Measurements from ENCODE around the gene GON4L. TPM values are rescaled to one million over a fixed set of nuclear protein-coding genes. Genes with fewer than 3 reads are reported as not detected.
A peak's percentile ranks its signal among the peaks of the same experiment; 100 is the strongest.

Gene GON4L
- total RNA-seq, 1 donor from 2014 or later = 22.7 TPM

DNA sequence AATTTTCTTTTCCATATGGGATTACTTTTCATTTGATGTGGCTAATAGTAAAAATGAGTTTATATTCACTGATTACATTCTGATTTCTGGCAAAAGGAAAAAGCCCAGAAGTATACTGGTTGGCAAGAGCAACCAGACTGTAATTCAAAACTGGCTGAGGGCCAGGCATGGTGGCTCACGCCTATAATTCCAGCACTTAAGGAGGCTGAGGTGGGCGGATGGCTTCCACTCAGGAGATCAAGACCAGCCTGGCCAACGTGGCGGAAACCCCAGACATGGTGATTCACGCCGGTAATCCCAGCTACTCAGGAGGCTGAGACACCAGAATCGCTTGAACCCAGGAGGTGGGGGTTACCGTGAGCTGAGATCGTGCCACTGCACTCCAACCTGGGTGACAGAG, 16.8 kb upstream of the GON4L start:
- TF ChIP-seq, protein P1, sequence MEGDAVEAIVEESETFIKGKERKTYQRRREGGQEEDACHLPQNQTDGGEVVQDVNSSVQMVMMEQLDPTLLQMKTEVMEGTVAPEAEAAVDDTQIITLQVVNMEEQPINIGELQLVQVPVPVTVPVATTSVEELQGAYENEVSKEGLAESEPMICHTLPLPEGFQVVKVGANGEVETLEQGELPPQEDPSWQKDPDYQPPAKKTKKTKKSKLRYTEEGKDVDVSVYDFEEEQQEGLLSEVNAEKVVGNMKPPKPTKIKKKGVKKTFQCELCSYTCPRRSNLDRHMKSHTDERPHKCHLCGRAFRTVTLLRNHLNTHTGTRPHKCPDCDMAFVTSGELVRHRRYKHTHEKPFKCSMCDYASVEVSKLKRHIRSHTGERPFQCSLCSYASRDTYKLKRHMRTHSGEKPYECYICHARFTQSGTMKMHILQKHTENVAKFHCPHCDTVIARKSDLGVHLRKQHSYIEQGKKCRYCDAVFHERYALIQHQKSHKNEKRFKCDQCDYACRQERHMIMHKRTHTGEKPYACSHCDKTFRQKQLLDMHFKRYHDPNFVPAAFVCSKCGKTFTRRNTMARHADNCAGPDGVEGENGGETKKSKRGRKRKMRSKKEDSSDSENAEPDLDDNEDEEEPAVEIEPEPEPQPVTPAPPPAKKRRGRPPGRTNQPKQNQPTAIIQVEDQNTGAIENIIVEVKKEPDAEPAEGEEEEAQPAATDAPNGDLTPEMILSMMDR (conservative IDR thresholded peaks at IDR 0.05; ENCODE audit: low read depth, low read length) = no peak
- no peak overlapping the region for H3K4me3 ChIP-seq (ENCODE audit: low read depth, low read length)
- DNase-seq (ENCODE audit: low read depth) = no peak

GRCh38 chr1:155872527-155872926, 15.5 kb upstream of the GON4L start:
- DNase-seq (ENCODE audit: low read depth) = no peak
- TF ChIP-seq, protein P1 (conservative IDR thresholded peaks at IDR 0.05; ENCODE audit: low read depth, low read length) = no peak
- no peak overlapping the region for H3K4me3 ChIP-seq (ENCODE audit: low read depth, low read length)

GRCh38 chr1:155871390-155871789, 14.4 kb upstream of the GON4L start:
- DNase-seq (ENCODE audit: low read depth) = no peak
- TF ChIP-seq, protein P1 (conservative IDR thresholded peaks at IDR 0.05; ENCODE audit: low read depth, low read length) = no peak
- no peak overlapping the region for H3K4me3 ChIP-seq (ENCODE audit: low read depth, low read length)

DNA sequence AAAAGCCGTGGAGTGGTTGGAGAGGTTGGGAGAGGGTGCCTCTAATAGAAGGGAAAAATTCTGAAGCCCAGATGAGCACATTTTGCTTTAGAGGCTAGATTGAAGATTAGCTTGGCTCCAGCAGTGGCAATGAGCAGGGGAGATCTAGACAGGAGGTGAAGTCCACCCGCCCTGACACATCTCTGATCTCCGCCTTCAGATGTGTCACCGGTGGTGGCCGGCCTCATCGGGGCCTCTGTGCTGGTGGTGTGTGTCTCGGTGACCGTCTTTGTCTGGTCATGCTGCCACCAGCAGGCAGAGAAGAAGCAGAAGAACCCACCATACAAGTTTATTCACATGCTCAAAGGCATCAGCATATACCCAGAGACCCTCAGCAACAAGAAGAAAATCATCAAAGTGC, 10.8 kb upstream of the GON4L start:
- H3K4me3 ChIP-seq (ENCODE audit: low read depth, low read length) = no peak overlapping the region
- no peak for DNase-seq (ENCODE audit: low read depth)
- TF ChIP-seq, protein P1 (conservative IDR thresholded peaks at IDR 0.05; ENCODE audit: low read depth, low read length) = no peak

DNA sequence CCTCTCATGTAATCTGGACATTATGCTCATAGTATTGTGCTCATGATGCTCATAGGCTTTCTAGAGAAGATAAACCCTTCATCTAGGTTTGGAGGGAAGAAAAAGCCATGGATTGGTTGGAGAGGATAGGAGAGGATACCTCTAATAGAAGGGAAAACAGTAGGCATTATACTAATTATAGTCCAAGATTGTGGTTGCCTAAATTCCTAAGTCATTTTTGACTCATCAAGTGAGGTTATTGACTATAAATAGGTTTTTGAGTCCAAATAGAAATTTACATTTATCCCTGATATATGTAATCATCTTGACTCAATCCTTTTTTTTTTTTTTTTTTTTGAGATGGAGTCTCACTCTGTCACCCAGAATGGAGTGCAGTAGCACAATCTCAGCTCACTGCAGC, 7.4 kb upstream of the GON4L start:
- TF ChIP-seq, protein P1 (conservative IDR thresholded peaks at IDR 0.05; ENCODE audit: low read depth, low read length) = no peak
- no peak overlapping the region for H3K4me3 ChIP-seq (ENCODE audit: low read depth, low read length)
- DNase-seq (ENCODE audit: low read depth) = no peak

DNA sequence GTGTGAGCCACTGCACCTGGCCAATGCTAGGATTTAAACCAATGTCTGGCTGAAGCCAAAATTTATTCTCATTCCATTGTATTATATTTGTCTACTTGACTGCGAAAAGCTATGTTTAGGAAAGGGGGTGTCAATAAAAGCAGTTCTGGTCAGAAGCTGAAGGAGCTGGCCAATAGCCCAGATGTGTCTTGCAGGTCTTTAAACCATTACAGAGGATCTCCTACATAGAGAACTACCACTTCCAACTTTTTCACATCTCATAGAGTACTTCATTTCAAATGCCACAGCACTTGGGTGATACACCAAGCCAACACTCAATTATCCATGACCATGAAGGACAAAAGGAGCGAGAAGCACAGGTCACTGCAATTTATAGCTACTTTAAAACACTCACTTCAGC, 4.9 kb upstream of the GON4L start:
- no peak overlapping the region for H3K4me3 ChIP-seq (ENCODE audit: low read depth, low read length)
- no peak for DNase-seq (ENCODE audit: low read depth)
- TF ChIP-seq, protein P1 (conservative IDR thresholded peaks at IDR 0.05; ENCODE audit: low read depth, low read length) = no peak

DNA sequence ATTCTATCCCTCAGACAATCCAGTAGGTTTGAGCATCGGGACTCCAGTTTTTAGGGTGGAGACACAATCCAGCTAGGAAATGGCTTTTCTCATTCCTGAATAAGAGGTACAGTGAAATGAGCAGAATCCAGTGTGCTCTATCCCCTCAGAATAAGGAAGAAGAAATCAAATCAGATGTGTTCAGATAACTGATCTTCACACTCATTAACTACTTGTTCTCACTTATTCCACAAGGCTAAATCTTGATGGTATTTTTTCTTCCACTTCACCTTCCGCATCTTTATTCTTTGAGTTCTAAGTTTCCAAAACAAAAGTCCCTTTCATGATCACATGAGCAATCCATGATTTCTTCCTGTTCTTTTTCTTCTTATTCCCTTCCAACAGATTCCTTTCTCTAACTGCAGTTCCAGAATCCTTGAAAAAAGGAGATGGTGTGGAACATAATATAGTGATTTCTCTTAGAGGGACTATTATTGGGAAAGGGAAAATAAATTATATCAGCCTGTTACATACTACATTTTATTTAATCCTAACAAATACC, 4.0 kb upstream of the GON4L start:
- H3K4me3 ChIP-seq (ENCODE audit: low read depth, low read length) = peak overlapping the region; percentile 61
- TF ChIP-seq, protein P1 (conservative IDR thresholded peaks at IDR 0.05; ENCODE audit: low read depth, low read length) = no peak
- DNase-seq (ENCODE audit: low read depth) = no peak
